ENCODE measurements around the gene MSH5.

DNA sequence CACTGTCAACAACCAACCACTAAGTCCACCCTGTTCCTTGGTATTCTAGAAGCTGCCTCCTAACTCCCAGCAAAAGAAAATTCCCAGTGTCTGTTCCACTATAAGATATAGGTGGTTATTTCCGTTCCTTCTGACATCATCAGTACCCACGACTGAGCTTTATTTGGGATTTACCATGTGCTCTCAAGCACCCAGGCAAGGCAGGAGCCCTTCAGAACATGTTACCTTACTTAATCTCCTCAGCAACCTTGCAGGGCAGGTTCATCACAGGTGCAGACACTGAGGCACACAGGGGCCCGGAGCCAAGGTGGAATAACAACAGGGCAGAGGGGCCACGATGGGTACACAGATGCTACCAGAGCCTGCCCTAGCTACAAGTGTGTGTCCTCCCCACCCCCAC is 47.5 kb upstream of the MSH5 start:
- TF ChIP-seq CTCF (IDR thresholded peaks at IDR 0.05; ENCODE audit: low read depth, low read length) (no peak), MAX (IDR thresholded peaks at IDR 0.05; ENCODE audit: low read depth, low read length) (no peak), POLR2A (IDR thresholded peaks at IDR 0.05; ENCODE audit: extremely low read depth, insufficient read length) (no peak), MYC (IDR thresholded peaks at IDR 0.05; ENCODE audit: low read depth, low read length) (no peak)

All from NB4 (cell line).